ENCODE results near the gene ERGIC3. TPM values are rescaled to one million over a fixed set of nuclear protein-coding genes. Genes with fewer than 3 reads are reported as not detected.
"Not testable (repeated sequence)": the region's sequence is repeated elsewhere in the genome, so short reads cannot be mapped to it uniquely, and the experiment has no call there.

ERGIC3 gene
- total RNA-seq, 1 experiment from 2014 or later: 242 TPM

DNA sequence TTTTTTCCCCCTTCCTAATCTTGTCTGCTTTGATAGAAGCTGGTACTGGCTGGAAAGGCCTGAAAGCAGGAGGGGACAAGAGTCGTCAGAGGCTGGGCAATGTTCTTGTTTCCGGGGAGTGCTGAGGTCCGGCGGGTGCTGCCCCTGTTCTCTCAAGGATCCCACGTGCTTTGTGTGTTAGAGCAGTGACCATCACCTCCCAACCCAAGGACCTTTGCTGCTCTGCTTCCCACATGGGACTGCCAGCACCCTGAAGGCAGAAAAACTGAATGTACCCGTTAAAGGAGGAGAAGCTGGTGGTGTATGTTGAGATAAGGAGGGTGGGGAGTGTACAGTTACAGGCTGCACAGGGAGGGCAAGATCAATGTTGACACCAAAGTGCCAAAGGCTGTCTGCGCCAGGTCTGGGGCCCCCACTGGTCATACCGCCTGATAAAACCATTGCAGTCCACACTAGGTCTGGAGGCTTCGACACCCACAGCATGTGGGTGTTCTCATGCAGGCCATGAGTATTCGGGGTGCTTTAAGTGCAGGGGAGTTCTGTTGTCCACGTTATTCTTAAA, 27.4 kb upstream of the ERGIC3 start:
- H3K27ac ChIP-seq (ENCODE audit: low read length): no peak overlapping the region
- no peaks in the 10 kb centered on the region for H3K9me2 ChIP-seq (replicated peaks; ENCODE audit: insufficient read depth, low read length)
- H3K9ac ChIP-seq (ENCODE audit: low read length): no peak overlapping the region
- no peaks in the 10 kb centered on the region for H3K27me3 ChIP-seq (ENCODE audit: low read length)
- no peak overlapping the region for H2AFZ ChIP-seq (ENCODE audit: low read length)
- H3K4me3 ChIP-seq (ENCODE audit: low read length): no peak overlapping the region
- no peak for DNase-seq
- H3K9me3 ChIP-seq (ENCODE audit: low read length): no peaks in the 10 kb centered on the region
- peaks cover 24% of the 10 kb centered on the region for H3K36me3 ChIP-seq (ENCODE audit: insufficient read depth, low read length)
- no peak overlapping the region for H3K4me2 ChIP-seq (ENCODE audit: low read depth, low read length, poor library complexity, severe bottlenecking)
- H4K20me1 ChIP-seq (ENCODE audit: insufficient read depth, low read depth, low read length): no peaks in the 10 kb centered on the region
- no peaks in the 10 kb centered on the region for H3K79me2 ChIP-seq (ENCODE audit: low read length)
- peaks cover 27% of the 10 kb centered on the region for H3K4me1 ChIP-seq (ENCODE audit: low read length)

DNA sequence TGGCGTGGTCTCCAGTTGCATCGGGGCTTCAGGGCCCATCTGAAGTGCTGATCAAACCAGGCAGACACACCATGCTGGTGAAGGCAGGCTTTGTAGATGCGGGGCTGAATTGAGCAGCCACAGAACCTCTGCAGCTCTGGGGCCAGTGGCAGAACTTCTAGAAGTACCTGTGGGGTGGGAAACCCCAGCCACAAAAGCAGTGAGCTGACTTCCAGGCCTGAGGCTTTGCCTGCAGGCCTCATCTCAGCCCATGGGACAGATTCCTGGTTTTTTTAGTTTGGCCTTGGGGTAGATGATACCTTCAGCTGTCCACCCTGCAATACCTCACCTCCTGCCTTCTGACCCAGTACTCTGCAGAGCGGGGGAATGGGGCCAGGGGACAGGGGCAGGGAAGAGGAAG, 26.5 kb upstream of the ERGIC3 start:
- no peak overlapping the region for H2AFZ ChIP-seq (ENCODE audit: low read length)
- no peak overlapping the region for H3K4me2 ChIP-seq (ENCODE audit: low read depth, low read length, poor library complexity, severe bottlenecking)
- H3K27ac ChIP-seq (ENCODE audit: low read length): no peak overlapping the region
- no peaks in the 10 kb centered on the region for H3K79me2 ChIP-seq (ENCODE audit: low read length)
- H3K36me3 ChIP-seq (ENCODE audit: insufficient read depth, low read length): peaks cover 15% of the 10 kb centered on the region
- DNase-seq: no peak
- H3K4me3 ChIP-seq (ENCODE audit: low read length): no peak overlapping the region
- H3K9ac ChIP-seq (ENCODE audit: low read length): no peak overlapping the region
- no peaks in the 10 kb centered on the region for H3K27me3 ChIP-seq (ENCODE audit: low read length)
- no peaks in the 10 kb centered on the region for H3K9me3 ChIP-seq (ENCODE audit: low read length)
- H4K20me1 ChIP-seq (ENCODE audit: insufficient read depth, low read depth, low read length): no peaks in the 10 kb centered on the region
- H3K4me1 ChIP-seq (ENCODE audit: low read length): peaks cover 18% of the 10 kb centered on the region
- no peaks in the 10 kb centered on the region for H3K9me2 ChIP-seq (replicated peaks; ENCODE audit: insufficient read depth, low read length)

DNA sequence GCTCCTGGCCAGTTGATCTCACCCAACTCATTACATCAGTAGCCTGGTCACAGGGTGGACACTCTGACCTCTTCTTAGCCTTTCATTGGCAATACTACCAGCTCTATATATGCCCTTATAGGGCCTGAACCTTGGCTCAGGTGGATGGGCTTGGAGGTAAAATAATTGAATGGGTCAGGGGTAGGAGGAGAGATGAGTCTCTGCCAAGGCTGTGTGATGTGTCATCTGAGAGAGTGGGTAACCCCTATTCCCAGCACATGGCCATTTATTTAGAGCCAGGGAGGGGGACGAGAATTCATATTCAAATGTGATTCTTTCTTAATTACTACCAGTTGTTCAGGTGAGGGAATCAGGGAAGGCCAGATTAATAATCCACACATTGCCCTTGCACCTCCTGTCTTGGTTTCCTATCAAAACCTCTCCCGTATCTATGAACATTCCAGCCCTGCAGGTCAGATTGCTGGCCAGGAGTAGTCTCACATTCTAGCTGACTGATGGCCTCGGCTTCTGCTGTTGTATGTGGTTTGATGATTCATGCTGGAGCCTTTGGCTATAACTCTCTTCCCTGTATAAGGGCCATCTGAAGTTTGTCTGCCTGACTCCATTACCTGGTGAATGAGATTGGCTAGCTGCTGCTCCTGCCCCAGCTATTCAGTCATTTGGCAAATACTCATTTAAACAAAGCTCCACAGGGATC, 25.8 kb upstream of the ERGIC3 start:
- Histone ChIP-seq H3K4me3 (ENCODE audit: low read length) (no peak overlapping the region), H2AFZ (ENCODE audit: low read length) (no peak overlapping the region), H3K9me2 (replicated peaks; ENCODE audit: insufficient read depth, low read length) (no peaks in the 10 kb centered on the region), H3K27me3 (ENCODE audit: low read length) (no peaks in the 10 kb centered on the region), H3K27ac (ENCODE audit: low read length) (no peak overlapping the region), H3K4me1 (ENCODE audit: low read length) (peaks cover 11% of the 10 kb centered on the region), H3K9ac (ENCODE audit: low read length) (no peak overlapping the region), H3K79me2 (ENCODE audit: low read length) (no peaks in the 10 kb centered on the region), H3K4me2 (ENCODE audit: low read depth, low read length, poor library complexity, severe bottlenecking) (no peak overlapping the region), H3K9me3 (ENCODE audit: low read length) (no peaks in the 10 kb centered on the region), H4K20me1 (ENCODE audit: insufficient read depth, low read depth, low read length) (no peaks in the 10 kb centered on the region), H3K36me3 (ENCODE audit: insufficient read depth, low read length) (peaks cover 9% of the 10 kb centered on the region)
- no peak for DNase-seq

DNA sequence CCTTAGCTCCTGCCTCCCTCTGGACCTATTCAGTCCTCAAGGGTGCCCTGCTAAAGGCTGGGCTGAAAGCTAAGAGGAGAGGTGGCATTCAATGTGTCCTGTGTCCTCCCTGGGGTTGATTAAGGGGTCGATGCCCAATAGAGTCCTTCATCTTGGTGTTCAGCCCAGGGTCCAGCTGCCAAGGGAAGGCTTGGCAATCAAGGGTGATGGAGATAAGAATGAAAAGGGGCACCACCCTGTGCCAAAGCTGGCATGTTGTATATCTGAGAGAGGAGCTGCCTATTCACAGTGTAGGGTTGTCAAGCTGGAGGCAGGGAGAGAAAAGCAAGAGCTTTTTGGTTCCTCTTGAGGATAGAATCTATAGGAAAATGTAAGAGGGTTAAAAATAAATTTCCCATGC, 24.8 kb upstream of the ERGIC3 start:
- H3K9me2 ChIP-seq (replicated peaks; ENCODE audit: insufficient read depth, low read length): no peaks in the 10 kb centered on the region
- H3K9ac ChIP-seq (ENCODE audit: low read length): no peak overlapping the region
- no peak for DNase-seq
- H3K36me3 ChIP-seq (ENCODE audit: insufficient read depth, low read length): peaks cover 3% of the 10 kb centered on the region; the same call in 1 of the 2 replicates
- H3K9me3 ChIP-seq (ENCODE audit: low read length): no peaks in the 10 kb centered on the region
- no peak overlapping the region for H3K27ac ChIP-seq (ENCODE audit: low read length)
- no peak overlapping the region for H3K4me2 ChIP-seq (ENCODE audit: low read depth, low read length, poor library complexity, severe bottlenecking)
- H3K27me3 ChIP-seq (ENCODE audit: low read length): no peaks in the 10 kb centered on the region
- H2AFZ ChIP-seq (ENCODE audit: low read length): no peak overlapping the region
- no peaks in the 10 kb centered on the region for H4K20me1 ChIP-seq (ENCODE audit: insufficient read depth, low read depth, low read length)
- H3K79me2 ChIP-seq (ENCODE audit: low read length): no peaks in the 10 kb centered on the region
- H3K4me1 ChIP-seq (ENCODE audit: low read length): peaks cover 4% of the 10 kb centered on the region
- H3K4me3 ChIP-seq (ENCODE audit: low read length): no peak overlapping the region

GRCh38 chr20:35517767-35518166, 24.1 kb upstream of the ERGIC3 start:
- H3K9me3 ChIP-seq (ENCODE audit: low read length); H3K27ac ChIP-seq (ENCODE audit: low read length); H4K20me1 ChIP-seq (ENCODE audit: insufficient read depth, low read depth, low read length); H3K4me3 ChIP-seq (ENCODE audit: low read length); H3K9me2 ChIP-seq (replicated peaks; ENCODE audit: insufficient read depth, low read length); H3K79me2 ChIP-seq (ENCODE audit: low read length); H3K4me1 ChIP-seq (ENCODE audit: low read length); H3K27me3 ChIP-seq (ENCODE audit: low read length); H3K9ac ChIP-seq (ENCODE audit: low read length); DNase-seq; H2AFZ ChIP-seq (ENCODE audit: low read length); H3K36me3 ChIP-seq (ENCODE audit: insufficient read depth, low read length); H3K4me2 ChIP-seq (ENCODE audit: low read depth, low read length, poor library complexity, severe bottlenecking): not testable (repeated sequence)

DNA sequence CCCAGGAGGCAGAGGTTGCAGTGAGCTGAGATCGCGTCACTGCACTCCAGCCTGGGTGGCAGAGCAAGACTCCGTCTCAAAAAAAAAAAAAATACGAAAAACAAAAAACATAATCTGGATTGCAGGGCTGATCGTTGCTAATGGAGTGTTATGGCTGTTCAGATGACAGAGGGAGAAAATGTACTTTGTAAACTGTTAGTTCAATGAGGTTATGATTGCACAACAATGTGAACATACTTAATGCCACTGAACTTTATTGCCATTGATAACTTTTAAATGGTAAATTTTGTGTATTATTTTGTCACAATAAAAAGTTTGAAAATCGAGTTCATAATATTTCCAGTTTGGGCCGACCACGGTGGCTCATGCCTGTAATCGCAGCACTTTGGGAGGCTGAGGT, 22.9 kb upstream of the ERGIC3 start:
- Histone ChIP-seq H3K4me1 (ENCODE audit: low read length) (peaks cover 4% of the 10 kb centered on the region), H3K9ac (ENCODE audit: low read length) (no peak overlapping the region), H4K20me1 (ENCODE audit: insufficient read depth, low read depth, low read length) (no peaks in the 10 kb centered on the region), H3K36me3 (ENCODE audit: insufficient read depth, low read length) (peaks cover 3% of the 10 kb centered on the region; the same call in 1 of the 2 replicates), H3K9me2 (replicated peaks; ENCODE audit: insufficient read depth, low read length) (no peaks in the 10 kb centered on the region), H3K27me3 (ENCODE audit: low read length) (no peaks in the 10 kb centered on the region), H3K4me2 (ENCODE audit: low read depth, low read length, poor library complexity, severe bottlenecking) (no peak overlapping the region), H3K27ac (ENCODE audit: low read length) (no peak overlapping the region), H3K9me3 (ENCODE audit: low read length) (no peaks in the 10 kb centered on the region), H3K4me3 (ENCODE audit: low read length) (no peak overlapping the region), H3K79me2 (ENCODE audit: low read length) (no peaks in the 10 kb centered on the region), H2AFZ (ENCODE audit: low read length) (no peak overlapping the region)
- no peak for DNase-seq

- H3K27me3 ChIP-seq (ENCODE audit: low read length): no peaks in the 10 kb centered on the region
- H3K9ac ChIP-seq (ENCODE audit: low read length): no peak overlapping the region
- H3K4me3 ChIP-seq (ENCODE audit: low read length): no peak overlapping the region
- H3K9me3 ChIP-seq (ENCODE audit: low read length): no peaks in the 10 kb centered on the region
- H3K27ac ChIP-seq (ENCODE audit: low read length): no peak overlapping the region
- no peaks in the 10 kb centered on the region for H4K20me1 ChIP-seq (ENCODE audit: insufficient read depth, low read depth, low read length)
- H3K4me1 ChIP-seq (ENCODE audit: low read length): peaks cover 5% of the 10 kb centered on the region
- H3K79me2 ChIP-seq (ENCODE audit: low read length): no peaks in the 10 kb centered on the region
- H3K4me2 ChIP-seq (ENCODE audit: low read depth, low read length, poor library complexity, severe bottlenecking): no peak overlapping the region
- H3K9me2 ChIP-seq (replicated peaks; ENCODE audit: insufficient read depth, low read length): no peaks in the 10 kb centered on the region
- DNase-seq: peak; percentile 74
- no peak overlapping the region for H2AFZ ChIP-seq (ENCODE audit: low read length)
- H3K36me3 ChIP-seq (ENCODE audit: insufficient read depth, low read length): no peaks in the 10 kb centered on the region
Measured at GRCh38 chr20:35523298-35523888, 18.5 kb upstream of the ERGIC3 start.

DNA sequence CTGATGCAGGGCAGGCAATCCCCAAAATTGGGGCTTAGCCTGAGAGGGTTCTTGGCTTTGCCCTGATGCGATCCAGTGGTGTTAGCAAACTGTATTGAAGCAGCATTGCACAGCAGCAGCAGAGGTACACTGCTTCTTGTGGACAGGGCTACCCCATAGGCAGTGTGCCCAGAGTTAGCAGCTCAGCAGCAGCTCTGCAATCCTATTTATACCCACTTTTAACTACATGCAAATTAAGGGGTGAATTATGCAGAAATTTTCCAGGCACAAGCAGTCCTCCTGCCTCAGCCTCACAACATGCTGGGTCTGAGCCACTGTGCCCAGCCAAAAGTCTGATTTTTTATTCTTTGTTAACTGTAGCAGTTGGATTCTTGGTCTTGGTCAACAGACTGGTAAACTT, 16.2 kb upstream of the ERGIC3 start:
- no peaks in the 10 kb centered on the region for H3K9me3 ChIP-seq (ENCODE audit: low read length)
- H3K27me3 ChIP-seq (ENCODE audit: low read length): no peaks in the 10 kb centered on the region
- no peak overlapping the region for H3K4me2 ChIP-seq (ENCODE audit: low read depth, low read length, poor library complexity, severe bottlenecking)
- H3K4me1 ChIP-seq (ENCODE audit: low read length): peaks cover 5% of the 10 kb centered on the region
- H3K9me2 ChIP-seq (replicated peaks; ENCODE audit: insufficient read depth, low read length): no peaks in the 10 kb centered on the region
- H4K20me1 ChIP-seq (ENCODE audit: insufficient read depth, low read depth, low read length): no peaks in the 10 kb centered on the region
- H3K9ac ChIP-seq (ENCODE audit: low read length): no peak overlapping the region
- DNase-seq: no peak
- no peak overlapping the region for H3K27ac ChIP-seq (ENCODE audit: low read length)
- no peak overlapping the region for H2AFZ ChIP-seq (ENCODE audit: low read length)
- no peak overlapping the region for H3K4me3 ChIP-seq (ENCODE audit: low read length)
- no peaks in the 10 kb centered on the region for H3K36me3 ChIP-seq (ENCODE audit: insufficient read depth, low read length)
- no peaks in the 10 kb centered on the region for H3K79me2 ChIP-seq (ENCODE audit: low read length)

All from Karpas-422 (cell line).